H1 (cell line): ENCODE results near the gene FGD6. TPM values are rescaled to one million over a fixed set of nuclear protein-coding genes. Genes with fewer than 3 reads are reported as not detected.

Experiments used
- EGR1 ChIP-seq: IDR thresholded peaks from 2 replicates; pipeline ENCODE4 v1.6.1; 2011; ENCODE audit warnings: low read depth, low read length, borderline replicate concordance
- polyA plus RNA-seq, 7 experiments: library from polyadenylated mRNA; depleted of rRNA in 3 of 7; stranded (reverse) in 5 of 7; unstranded in 2 of 7; fragments of >200 nt in 5 of 7; fragments of 200-250 nt in 2 of 7; gene quantifications; 1 replicate in 5 of 7; 2 replicates in 1 of 7; 4 replicates in 1 of 7; pipeline versions ENCODE4 v1.2.1 to v1.2.3, GENCODE V29; 2011 to 2013; ENCODE audit warnings: missing spikeins in 2 of 7, mixed read lengths in 2 of 7
- total RNA-seq: library from RNA; stranded (reverse); fragmentation: NEBNext Ultra II Directional; extraction: Animal tissue kit (Norgen Biotek cat#: 25700); gene quantifications from 2 replicates; pipeline ENCODE4 v1.2.1, GENCODE V29; 2021

FGD6 gene
- total and polyA plus RNA-seq, 2 of the 8 experiments (the other 6 are each of a cell fraction or from before 2014, with no cell fraction given): 12.2 to 24.3 TPM

DNA sequence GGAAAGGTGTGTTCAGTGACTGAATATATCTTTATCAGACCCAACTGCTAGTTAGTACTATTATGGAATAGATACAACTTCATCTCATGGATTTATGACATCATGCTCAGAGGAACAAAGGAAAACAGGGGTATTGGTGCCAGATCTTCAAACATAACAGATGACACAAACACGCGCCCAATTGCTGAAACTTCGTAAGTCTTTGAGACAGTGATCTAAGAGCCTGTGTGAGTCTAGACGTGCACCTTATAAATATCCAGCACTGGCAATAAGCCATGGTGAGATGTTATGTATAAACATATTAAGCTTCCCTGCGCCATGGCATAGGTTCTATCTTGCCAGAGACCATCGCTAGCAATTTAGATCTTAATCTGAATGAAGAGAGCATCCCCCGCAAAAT is 101.6 kb downstream of the FGD6 start (continued):
- no peak for TF ChIP-seq EGR1
